ENCODE results near the gene AMMECR1.
A peak's percentile ranks its signal among the peaks of the same experiment; 100 is the strongest.

Gene AMMECR1

DNA sequence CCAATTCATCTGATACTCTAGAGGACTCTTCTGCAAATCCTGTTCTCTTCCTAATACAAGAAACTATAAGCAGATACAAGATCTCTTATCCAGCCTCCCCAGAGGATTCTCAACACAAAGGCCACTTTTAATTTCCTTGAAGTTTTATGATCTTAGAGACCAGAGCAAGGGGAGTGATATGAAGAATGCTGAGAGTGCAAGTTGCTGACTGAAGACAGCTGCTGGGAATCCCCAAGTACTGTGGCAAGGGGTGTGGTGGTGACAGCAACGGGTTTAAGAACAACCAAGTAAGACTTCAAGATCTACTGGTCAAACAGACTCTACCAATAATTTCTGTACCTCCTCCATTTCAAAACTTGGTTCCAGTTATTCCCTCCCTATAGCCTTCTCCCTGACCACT is 7.0 kb downstream of the AMMECR1 start:
- peak; percentile 50 for DNase-seq

GRCh38 chrX:110310000-110310790 is 7.7 kb downstream of the AMMECR1 start:
- DNase-seq, result no peak

- no peak for DNase-seq
Measured at GRCh38 chrX:110308220-110308619, 9.7 kb downstream of the AMMECR1 start.

GRCh38 chrX:110304884-110305283 is 13.0 kb downstream of the AMMECR1 start:
- no peak for DNase-seq

GRCh38 chrX:110304371-110304770 is 13.5 kb downstream of the AMMECR1 start:
- no peak for DNase-seq

DNA sequence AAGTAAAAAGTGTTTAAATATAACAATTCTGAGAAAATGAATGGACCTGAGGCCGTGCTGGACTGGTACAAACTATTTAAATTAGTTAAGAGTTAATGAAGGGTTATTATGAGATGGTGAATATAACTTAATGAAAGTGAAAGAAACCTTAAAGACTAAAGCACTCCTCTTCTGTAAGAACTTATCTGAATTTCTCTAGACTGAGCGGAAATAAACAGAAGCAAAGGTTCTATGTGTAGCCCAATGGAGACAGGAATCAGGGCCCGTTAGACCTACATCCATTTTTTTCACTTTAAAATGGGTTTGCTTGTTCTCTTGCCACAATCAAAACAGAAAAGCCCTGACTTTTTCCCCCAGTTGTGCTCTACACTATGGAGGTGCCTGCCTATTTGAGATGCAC is 14.9 kb downstream of the AMMECR1 start:
- DNase-seq, result no peak

GRCh38 chrX:110301194-110301593 is 16.7 kb downstream of the AMMECR1 start:
- no peak for DNase-seq

GRCh38 chrX:110294087-110294486 is 23.8 kb downstream of the AMMECR1 start:
- DNase-seq, result no peak

GRCh38 chrX:110293658-110294057 is 24.2 kb downstream of the AMMECR1 start:
- no peak for DNase-seq

DNA sequence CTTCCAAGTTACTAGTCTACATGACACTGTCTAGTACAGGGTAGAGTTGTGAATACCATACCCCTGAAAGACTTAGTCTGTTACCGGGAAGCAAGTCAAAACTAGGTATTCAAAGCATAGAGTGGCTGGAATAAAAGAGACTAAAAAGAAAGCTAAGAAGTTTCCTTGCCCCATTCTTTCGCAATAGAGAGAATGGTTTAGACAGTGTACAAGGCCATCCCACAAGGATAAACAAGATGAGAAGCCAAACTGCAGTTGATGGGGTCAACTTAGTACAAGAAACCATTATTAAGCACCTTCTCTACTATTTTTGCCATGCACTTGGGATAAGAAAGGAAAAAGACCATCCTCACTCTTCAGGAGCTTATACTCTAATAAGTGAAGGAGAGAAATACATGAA is 30.3 kb downstream of the AMMECR1 start:
- no peak for DNase-seq

- DNase-seq, result peak; percentile 20
Measured at GRCh38 chrX:110286106-110286505, 31.8 kb downstream of the AMMECR1 start.

GRCh38 chrX:110284159-110284558 is 33.7 kb downstream of the AMMECR1 start:
- DNase-seq, result no peak

- no peak for DNase-seq
Measured at GRCh38 chrX:110282922-110283321, 35.0 kb downstream of the AMMECR1 start.

DNA sequence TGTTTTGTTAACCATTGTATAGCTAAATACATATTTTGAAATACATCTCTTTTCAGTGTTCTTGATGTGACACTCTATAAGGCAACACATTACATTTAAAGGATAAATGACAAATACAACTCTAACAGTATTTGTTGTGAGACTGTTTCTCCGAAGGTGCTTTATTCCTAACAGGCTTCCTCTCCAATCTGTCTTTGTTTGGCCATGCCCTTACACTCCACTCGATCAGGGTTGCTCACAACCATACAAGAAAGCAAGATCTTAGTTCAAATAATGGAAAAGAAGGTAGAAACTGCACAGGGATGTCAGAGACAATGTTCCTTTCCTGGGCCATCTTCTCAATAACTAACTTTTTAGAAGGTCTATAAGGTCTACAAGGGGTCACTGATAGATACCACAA is 36.5 kb downstream of the AMMECR1 start:
- no peak for DNase-seq

GRCh38 chrX:110280954-110281353 is 36.9 kb downstream of the AMMECR1 start:
- no peak for DNase-seq

DNA sequence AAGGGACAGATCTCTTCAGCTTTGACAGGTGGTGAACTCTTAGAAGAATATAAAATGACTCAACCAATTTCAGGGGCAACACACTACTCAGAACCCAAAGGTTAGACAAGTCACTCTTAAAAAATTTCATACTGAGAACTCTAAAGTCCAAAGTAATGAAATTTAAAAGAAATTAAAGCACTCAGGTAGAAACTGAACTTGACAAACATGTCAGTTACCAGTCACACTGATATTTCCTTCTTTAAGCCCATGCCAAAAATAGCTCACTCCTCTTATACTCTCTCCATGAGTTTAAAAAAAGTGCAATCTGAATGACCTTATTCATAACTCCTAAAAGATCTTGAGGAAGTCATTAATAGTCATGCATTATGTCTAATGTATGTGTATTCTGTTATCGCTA is 40.3 kb downstream of the AMMECR1 start:
- no peak for DNase-seq

GRCh38 chrX:110276778-110277177 is 41.1 kb downstream of the AMMECR1 start:
- DNase-seq, result no peak

DNA sequence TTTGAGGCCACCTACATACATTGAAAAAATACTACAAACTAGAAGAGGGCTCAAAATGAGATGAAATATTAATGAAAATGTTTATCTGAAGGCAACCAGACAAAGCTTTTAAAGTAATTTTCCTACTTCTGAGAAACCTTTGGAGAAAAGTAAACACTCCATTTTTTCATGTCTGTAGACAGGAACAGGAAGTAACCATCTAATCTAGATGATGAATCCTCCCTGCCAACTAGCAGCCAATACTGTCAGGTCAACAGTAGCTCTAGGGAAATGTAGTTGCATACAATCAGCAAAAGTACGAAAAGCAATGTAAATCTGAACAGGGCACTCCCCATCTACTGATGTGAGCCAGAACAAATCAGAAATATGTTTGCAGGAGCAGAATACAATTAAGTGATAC is 49.0 kb downstream of the AMMECR1 start:
- DNase-seq, result no peak

DNA sequence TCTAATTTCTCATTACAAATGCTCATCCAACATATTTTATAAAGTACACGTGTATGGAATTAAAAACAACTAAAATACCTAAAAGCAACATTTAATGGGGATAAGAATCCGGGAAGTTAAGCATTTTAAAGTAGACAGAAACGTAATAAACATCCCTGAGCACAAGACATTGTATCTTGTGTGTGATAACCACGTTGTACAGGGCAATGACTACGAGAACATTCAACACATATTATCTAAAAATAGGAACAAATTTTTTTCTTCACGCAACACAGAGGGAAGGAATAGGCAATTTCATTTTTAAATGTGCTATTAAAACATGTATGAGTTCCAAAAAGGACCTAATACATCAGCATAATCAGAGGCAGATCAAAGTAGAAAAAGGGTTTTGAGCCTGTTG is 49.5 kb downstream of the AMMECR1 start:
- DNase-seq, result no peak

- DNase-seq, result no peak
Measured at GRCh38 chrX:110267874-110268273, 50.0 kb downstream of the AMMECR1 start.

- no peak for DNase-seq
Measured at GRCh38 chrX:110265661-110266060, 52.2 kb downstream of the AMMECR1 start.

DNA sequence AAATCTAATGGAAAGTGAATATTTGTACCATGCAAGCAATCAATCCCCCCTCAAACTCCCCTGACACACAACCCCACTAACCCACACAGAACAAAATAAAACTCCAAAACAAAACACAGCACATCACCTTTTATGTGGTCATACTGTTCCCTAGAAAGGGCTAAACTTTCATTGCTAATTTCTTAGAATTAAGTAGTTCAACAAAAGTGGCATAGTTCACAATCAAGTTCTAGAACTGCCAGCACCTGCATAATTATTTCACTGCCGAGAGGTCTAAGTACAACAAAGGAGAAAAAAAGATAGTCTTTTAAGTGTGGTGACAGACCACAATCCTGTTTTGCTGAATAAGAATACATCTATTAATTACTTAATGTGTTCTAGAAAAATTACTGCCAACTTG is 58.8 kb downstream of the AMMECR1 start:
- DNase-seq, result no peak

GRCh38 chrX:110258552-110258951 is 59.3 kb downstream of the AMMECR1 start:
- no peak for DNase-seq

GRCh38 chrX:110257889-110258288 is 60.0 kb downstream of the AMMECR1 start:
- no peak for DNase-seq

DNA sequence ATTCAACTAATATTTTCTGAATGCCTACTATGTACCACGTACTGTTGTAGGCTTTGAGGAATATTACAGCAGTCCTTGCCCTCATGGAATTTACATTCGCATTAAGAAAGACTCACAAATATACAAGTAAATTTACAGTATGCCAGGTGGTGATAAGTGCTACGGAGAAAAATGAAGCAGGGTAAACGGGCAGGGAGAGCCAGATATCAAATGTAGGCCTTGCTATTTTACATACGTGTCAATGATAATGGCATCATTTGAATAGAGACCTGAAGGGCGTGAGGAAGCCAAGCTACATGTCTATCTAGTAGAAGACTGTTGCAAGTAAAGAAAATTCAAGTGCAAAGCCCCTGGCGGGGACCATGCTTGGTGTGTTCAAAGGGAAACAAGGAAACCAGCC is 65.2 kb downstream of the AMMECR1 start:
- DNase-seq, result no peak
